MCF 10A (cell line): Measurements from ENCODE around the gene DCAF16. TPM values are rescaled to one million over a fixed set of nuclear protein-coding genes. Genes with fewer than 3 reads are reported as not detected.
"Not testable (repeated sequence)": the region's sequence is repeated elsewhere in the genome, so short reads cannot be mapped to it uniquely, and the experiment has no call there.

Experiments
- BruUV-seq: library from RNA; stranded (reverse); fragments of 400-500 nt; replicated peaks from 2 replicates; lab custom pipeline; 2021; lab: Mats Ljungman, UMichigan
- CTCF ChIA-PET: fragments of 300-600 bp; sonication (Branson Sonifier 250); formaldehyde crosslinking; extraction: SDS; loops from one replicate; lab custom pipeline; 2021; ENCODE audit warnings: antibody characterized with exemption, inconsistent platforms; lab: Yijun Ruan, JAX
- POLR2A ChIA-PET: fragments of 300-600, 350-650 bp; sonication (Branson Sonifier 250); formaldehyde crosslinking; extraction: SDS; loops from one replicate; lab custom pipeline; 2020; ENCODE audit warnings: antibody characterized with exemption, inconsistent platforms; lab: Yijun Ruan, JAX
- DNase-seq: peaks from one replicate; pipeline ENCODE4 v3.0.0-alpha.2; 2018; ENCODE audit not compliant: unreplicated experiment
- H3K27ac Mint-ChIP-seq: one replicate; pipeline ENCODE4 v1.8.0; 2022; ENCODE audit warnings: mild to moderate bottlenecking, low read depth, mixed read lengths; ENCODE audit not compliant: unreplicated experiment
- H3K27me3 Mint-ChIP-seq: one replicate; pipeline ENCODE4 v1.8.0; 2022; ENCODE audit warnings: mixed read lengths; ENCODE audit not compliant: insufficient read depth, unreplicated experiment
- H3K36me3 Mint-ChIP-seq: one replicate; pipeline ENCODE4 v1.8.0; 2022; ENCODE audit warnings: mild to moderate bottlenecking, moderate library complexity, mixed read lengths; ENCODE audit not compliant: insufficient read depth, unreplicated experiment
- H3K4me1 Mint-ChIP-seq: one replicate; pipeline ENCODE4 v1.8.0; 2022; ENCODE audit warnings: mixed read lengths; ENCODE audit not compliant: insufficient read depth, unreplicated experiment
- H3K4me3 Mint-ChIP-seq: one replicate; pipeline ENCODE4 v1.8.0; 2022; ENCODE audit warnings: mild to moderate bottlenecking, moderate library complexity, mixed read lengths; ENCODE audit not compliant: unreplicated experiment
- H3K9me3 Mint-ChIP-seq: one replicate; pipeline ENCODE4 v1.8.0; 2022; ENCODE audit warnings: mixed read lengths; ENCODE audit not compliant: unreplicated experiment
- CTCF ChIP-seq: fragments of 200-600 bp; IDR thresholded peaks from one replicate; pipeline ENCODE4 v1.8.0; 2022; ENCODE audit warnings: antibody characterized with exemption, mild to moderate bottlenecking; ENCODE audit not compliant: unreplicated experiment
- intact Hi-C: fragments of 100-400 bp; cut with micrococcal nuclease; formaldehyde crosslinking; loops from 2 replicates; pipeline ENCODE4 v1.14.1; 2022
- total RNA-seq: library from RNA; stranded (reverse); gene quantifications from 2 replicates; pipeline ENCODE4 v1.2.3, GENCODE V29; 2022

Gene DCAF16
- total RNA-seq, 1 experiment from 2014 or later: 38.0 TPM

- no peak overlapping the region for H3K27ac Mint-ChIP-seq
- H3K4me1 Mint-ChIP-seq: no peaks in the 10 kb centered on the region
Measured at GRCh38 chr4:17851959-17852358, 41.4 kb upstream of the DCAF16 start.

GRCh38 chr4:17850295-17850694 is 39.7 kb upstream of the DCAF16 start:
- H3K4me3 Mint-ChIP-seq, intact Hi-C loops, CTCF ChIA-PET, H3K36me3 Mint-ChIP-seq, H3K9me3 Mint-ChIP-seq, DNase-seq, POLR2A ChIA-PET, H3K27me3 Mint-ChIP-seq, BruUV-seq, H3K4me1 Mint-ChIP-seq, H3K27ac Mint-ChIP-seq: not testable (repeated sequence)

More at GRCh38 chr4:17851959-17852358, 41.4 kb upstream of the DCAF16 start:
- Mint-ChIP-seq H3K4me3 (no peak overlapping the region), H3K27me3 (no peaks in the 10 kb centered on the region), H3K36me3 (no peaks in the 10 kb centered on the region), H3K9me3 (no peaks in the 10 kb centered on the region)
- intact Hi-C loops: no loop called here
- BruUV-seq: no TSS peak
- TF ChIP-seq CTCF: no peak
- ChIA-PET POLR2A (no interaction called here), CTCF (interaction anchor here (0.6 to 0.7 kb wide), 2 partner anchors 408 to 514 kb away, joined by 3 read pairs; no protein-coding TSS in a partner anchor)
- DNase-seq: no peak

- Mint-ChIP-seq H3K4me1 (no peaks in the 10 kb centered on the region), H3K36me3 (peaks cover 18% of the 10 kb centered on the region), H3K4me3 (no peak overlapping the region), H3K27ac (no peak overlapping the region), H3K27me3 (no peaks in the 10 kb centered on the region), H3K9me3 (no peaks in the 10 kb centered on the region)
- no peak for DNase-seq
- intact Hi-C loops: no loop called here
- BruUV-seq: no TSS peak
- ChIA-PET CTCF (no interaction called here), POLR2A (no interaction called here)
- no peak for TF ChIP-seq CTCF
Measured at GRCh38 chr4:17846266-17846665, 35.7 kb upstream of the DCAF16 start.

GRCh38 chr4:17823871-17824669 is 13.5 kb upstream of the DCAF16 start:
- Mint-ChIP-seq H3K4me3 (peak overlapping the region; percentile 62), H3K36me3 (peaks cover 8% of the 10 kb centered on the region)

More at GRCh38 chr4:17823871-17824669, 13.5 kb upstream of the DCAF16 start:
- Mint-ChIP-seq H3K27ac (peak overlapping the region; percentile 40), H3K9me3 (peaks cover 8% of the 10 kb centered on the region), H3K27me3 (no peaks in the 10 kb centered on the region), H3K4me1 (peaks cover 18% of the 10 kb centered on the region)
- intact Hi-C loops: loop anchor here (1.0 kb wide), 1 partner anchor 14 kb away; the partner anchor contains the start of genes DCAF16 and NCAPG
- POLR2A ChIA-PET: interaction anchor here (0.7 to 7.9 kb wide), 4 partner anchors 9 to 567 kb away, joined by 3 to 64 read pairs (median 8); partner anchors contain the start of genes DCAF16 and NCAPG
- TF ChIP-seq CTCF: no peak
- DNase-seq: no peak
- CTCF ChIA-PET: interaction anchor here (0.7 kb wide), 1 partner anchor 211 kb away, joined by 4 read pairs; no protein-coding TSS in a partner anchor
- no TSS peak for BruUV-seq
